ENCODE results near the gene KIF14. TPM values are rescaled to one million over a fixed set of nuclear protein-coding genes. Genes with fewer than 3 reads are reported as not detected.

KIF14 gene
- total and polyA plus RNA-seq, 2 of the 13 experiments (the other 11 are each of a cell fraction or from before 2014, with no cell fraction given), result 3.3 to 11.2 TPM

DNA sequence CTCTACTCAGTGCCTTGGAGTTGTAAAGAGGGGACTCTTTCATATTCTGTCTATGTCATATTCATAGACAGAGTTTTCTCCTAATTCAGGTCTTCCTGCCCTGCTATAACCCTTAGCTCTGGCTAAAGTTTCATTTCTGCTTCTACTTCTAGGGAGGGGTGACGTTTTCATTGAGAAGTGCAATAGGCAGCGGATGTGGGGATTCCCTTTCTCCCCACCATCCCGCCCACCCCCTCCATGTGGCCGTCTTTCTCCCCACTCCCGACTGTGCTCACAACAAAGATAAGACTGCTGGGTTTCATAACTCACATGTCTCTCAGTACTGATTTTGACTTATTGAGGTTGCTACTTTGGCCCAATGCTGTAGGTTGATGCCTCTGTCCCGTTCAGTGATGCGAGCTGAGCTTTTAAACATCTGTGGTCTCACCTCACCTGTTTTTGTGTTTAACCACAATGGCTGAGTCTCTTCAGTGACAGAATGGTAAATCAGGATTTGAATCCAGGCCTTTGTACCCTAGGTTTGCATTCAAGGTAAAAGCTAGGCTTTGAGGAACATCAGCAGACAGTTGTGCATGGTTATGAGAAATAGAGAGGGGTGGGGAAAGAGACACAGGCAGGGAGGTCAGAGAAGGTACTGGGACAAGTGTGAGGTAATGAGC, 7.8 kb upstream of the KIF14 start:
- H3K9me3 ChIP-seq (ENCODE audit: low read length), result no peaks in the 10 kb centered on the region
- H3K36me3 ChIP-seq (replicated peaks in 1 of 2; ENCODE audit: control insufficient read depth in 1 of 2, insufficient read depth in 2 of 2, low read length in 2 of 2), result no peaks in the 10 kb centered on the region
- H3K4me2 ChIP-seq (ENCODE audit: low read depth, low read length), result no peak overlapping the region
- no peaks in the 10 kb centered on the region for H4K20me1 ChIP-seq (ENCODE audit: insufficient read depth, low read length)
- in situ Hi-C loops (cut with HindIII; ENCODE audit: extremely low pct_ligation_motif_present, low pct_unique_long_range_greater_than_20kb), result no loop called here
- ChIA-PET POLR2A (no interaction called here), CTCF (ENCODE audit: low intra/inter-chr PET ratio, low total read pairs) (no interaction called here)
- no peak overlapping the region for H3K4me3 ChIP-seq (replicated peaks in 1 of 3; ENCODE audit: insufficient read depth in 1 of 3, low read depth in 2 of 3, low read length in 3 of 3)
- H3K79me2 ChIP-seq (ENCODE audit: insufficient read depth, low read length), result no peaks in the 10 kb centered on the region
- no peaks in the 10 kb centered on the region for H3K27me3 ChIP-seq (ENCODE audit: control insufficient read depth in 1 of 2, insufficient read depth in 2 of 2, low read length in 2 of 2)
- intact Hi-C loops (cut with micrococcal nuclease; ENCODE audit: unreplicated experiment), result no loop called here
- 65% methylated on average over 7 of the region's 7 CpGs for WGBS (ENCODE audit: low lambda C conversion rate)
- ATAC-seq, result no peak
- H2AFZ ChIP-seq (ENCODE audit: low read length), result no peak overlapping the region
- H3K4me1 ChIP-seq (ENCODE audit: insufficient read depth, low read length), result peaks cover 21% of the 10 kb centered on the region
- DNase-seq (ENCODE audit: low spot score), result no peak
- no peak for TF ChIP-seq PRPF4 (IDR thresholded peaks at IDR 0.05; ENCODE audit: low read depth, low read length, poor library complexity, severe bottlenecking)
- no peak for TF ChIP-seq FOXK1 (CRISPR knock-in tag; IDR thresholded peaks at IDR 0.05; ENCODE audit: borderline replicate concordance, low read depth)
- TF ChIP-seq ZKSCAN8 (CRISPR knock-in tag; IDR thresholded peaks at IDR 0.05; ENCODE audit: borderline replicate concordance), result no peak
- TF ChIP-seq KDM1A (CRISPR knock-in tag; IDR thresholded peaks at IDR 0.05), result no peak
- TF ChIP-seq AGO2 (optimal IDR thresholded peaks at IDR 0.05; ENCODE audit: low read depth, low read length), result no peak
- TF ChIP-seq HMGA1 (CRISPR knock-in tag; conservative IDR thresholded peaks at IDR 0.05), result no peak
- no peak for TF ChIP-seq ZNF225 (CRISPR knock-in tag; IDR thresholded peaks at IDR 0.05)
- TF ChIP-seq, protein P1, sequence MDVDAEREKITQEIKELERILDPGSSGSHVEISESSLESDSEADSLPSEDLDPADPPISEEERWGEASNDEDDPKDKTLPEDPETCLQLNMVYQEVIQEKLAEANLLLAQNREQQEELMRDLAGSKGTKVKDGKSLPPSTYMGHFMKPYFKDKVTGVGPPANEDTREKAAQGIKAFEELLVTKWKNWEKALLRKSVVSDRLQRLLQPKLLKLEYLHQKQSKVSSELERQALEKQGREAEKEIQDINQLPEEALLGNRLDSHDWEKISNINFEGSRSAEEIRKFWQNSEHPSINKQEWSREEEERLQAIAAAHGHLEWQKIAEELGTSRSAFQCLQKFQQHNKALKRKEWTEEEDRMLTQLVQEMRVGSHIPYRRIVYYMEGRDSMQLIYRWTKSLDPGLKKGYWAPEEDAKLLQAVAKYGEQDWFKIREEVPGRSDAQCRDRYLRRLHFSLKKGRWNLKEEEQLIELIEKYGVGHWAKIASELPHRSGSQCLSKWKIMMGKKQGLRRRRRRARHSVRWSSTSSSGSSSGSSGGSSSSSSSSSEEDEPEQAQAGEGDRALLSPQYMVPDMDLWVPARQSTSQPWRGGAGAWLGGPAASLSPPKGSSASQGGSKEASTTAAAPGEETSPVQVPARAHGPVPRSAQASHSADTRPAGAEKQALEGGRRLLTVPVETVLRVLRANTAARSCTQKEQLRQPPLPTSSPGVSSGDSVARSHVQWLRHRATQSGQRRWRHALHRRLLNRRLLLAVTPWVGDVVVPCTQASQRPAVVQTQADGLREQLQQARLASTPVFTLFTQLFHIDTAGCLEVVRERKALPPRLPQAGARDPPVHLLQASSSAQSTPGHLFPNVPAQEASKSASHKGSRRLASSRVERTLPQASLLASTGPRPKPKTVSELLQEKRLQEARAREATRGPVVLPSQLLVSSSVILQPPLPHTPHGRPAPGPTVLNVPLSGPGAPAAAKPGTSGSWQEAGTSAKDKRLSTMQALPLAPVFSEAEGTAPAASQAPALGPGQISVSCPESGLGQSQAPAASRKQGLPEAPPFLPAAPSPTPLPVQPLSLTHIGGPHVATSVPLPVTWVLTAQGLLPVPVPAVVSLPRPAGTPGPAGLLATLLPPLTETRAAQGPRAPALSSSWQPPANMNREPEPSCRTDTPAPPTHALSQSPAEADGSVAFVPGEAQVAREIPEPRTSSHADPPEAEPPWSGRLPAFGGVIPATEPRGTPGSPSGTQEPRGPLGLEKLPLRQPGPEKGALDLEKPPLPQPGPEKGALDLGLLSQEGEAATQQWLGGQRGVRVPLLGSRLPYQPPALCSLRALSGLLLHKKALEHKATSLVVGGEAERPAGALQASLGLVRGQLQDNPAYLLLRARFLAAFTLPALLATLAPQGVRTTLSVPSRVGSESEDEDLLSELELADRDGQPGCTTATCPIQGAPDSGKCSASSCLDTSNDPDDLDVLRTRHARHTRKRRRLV (CRISPR knock-in tag; IDR thresholded peaks at IDR 0.05), result no peak
- no peak overlapping the region for H3K9ac ChIP-seq (ENCODE audit: insufficient read depth, low read depth, low read length)
- FAIRE-seq, result no peak
- H3K27ac ChIP-seq (ENCODE audit: extremely low read length, insufficient read depth, low read length), result no peak overlapping the region
- BruUV-seq (replicated peaks), result no TSS peak
